DMS 273 (cell line): ENCODE results near the gene ABCC3.

Experiments used
- DNase-seq: peaks from one replicate; lab custom pipeline; 2025; ENCODE audit not compliant: unreplicated experiment; lab: John Stamatoyannopoulos, UW

Gene ABCC3

DNA sequence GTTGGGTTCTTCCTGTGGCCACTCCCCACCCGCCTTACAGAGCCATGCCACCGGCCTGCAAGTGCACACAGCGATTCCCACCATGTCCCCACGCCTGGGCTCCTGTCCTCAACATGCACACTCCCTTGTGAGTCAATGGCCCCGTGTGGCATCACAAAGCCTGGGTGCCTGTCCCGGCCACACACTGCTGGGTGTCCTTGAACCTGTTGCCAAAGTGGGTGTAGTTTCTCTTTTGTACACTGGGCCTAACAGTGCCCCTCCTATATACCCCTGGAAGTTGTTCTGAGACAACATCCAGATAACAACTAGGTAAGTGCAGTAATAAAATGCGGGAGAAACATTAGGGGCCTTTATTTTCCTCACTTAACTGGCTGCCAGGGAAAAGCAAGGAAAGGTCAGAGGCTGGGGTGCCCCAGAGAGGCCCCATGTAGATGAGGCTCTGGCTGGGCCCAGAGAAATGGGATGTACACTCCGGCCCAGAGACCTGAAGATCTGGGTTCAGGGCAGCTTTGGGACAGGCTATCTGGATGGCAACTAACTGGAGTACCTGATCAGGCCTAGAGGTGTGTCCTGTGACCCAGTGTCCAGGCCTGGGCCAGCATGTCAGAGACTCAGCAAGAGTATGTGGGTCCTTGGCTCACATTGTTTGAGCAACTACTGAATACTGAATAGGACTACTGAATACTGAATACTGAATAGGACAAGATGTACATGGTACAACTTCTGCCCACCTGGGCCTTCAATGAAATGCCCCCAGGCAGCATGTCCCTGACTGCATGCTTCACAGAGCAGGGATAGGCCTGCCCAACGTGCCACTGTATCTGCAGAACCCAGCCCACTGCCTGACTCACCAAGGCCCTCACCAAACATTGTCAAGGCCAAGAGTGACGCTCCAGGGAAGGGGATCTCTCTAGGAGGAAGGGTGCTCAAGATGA is 8.3 kb downstream of the ABCC3 start:
- no peak for DNase-seq

DNA sequence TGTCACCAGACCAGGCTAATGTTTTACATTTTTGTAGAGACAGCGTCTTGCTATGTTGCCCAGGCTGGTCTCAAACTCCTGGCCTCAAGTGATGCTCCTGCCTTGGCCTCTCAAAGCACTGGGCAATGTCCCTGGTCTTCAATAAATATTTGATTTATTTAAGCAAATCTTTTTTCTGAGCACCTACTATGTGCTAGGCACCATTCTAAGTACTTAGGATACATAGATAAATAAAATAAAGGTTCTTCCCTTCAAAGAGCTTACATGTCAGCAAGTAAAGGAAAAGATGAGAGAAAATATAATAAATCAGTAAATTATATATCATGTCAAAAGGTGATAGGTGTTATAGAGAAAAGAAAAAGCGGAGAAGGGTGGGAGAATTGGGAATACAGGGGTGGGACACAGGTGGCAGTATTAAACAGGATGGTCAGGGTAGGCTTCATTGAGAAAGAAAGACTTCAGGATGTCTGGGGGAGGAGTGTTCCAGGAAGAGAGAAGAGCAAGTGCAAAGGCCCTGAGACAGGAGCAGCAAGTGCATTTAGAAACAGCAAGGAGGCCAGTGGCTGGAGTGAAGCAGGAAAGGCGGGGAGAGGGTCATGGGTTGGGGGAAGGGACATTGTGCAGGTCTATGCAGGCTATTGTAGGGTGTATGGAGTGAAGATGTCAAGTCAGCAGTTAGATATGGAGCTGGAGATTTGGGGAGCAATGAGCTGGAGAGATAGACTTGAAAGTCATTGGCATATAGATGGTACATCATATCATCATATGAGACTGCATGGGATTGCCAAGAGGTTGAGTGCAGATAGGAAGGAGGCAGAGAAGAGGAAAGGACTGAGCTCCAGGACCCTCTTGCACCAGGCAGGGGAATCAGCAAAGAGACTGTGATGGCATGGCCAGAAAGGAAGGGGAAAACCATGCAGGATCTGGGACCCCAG is 11.3 kb downstream of the ABCC3 start:
- DNase-seq = no peak

DNA sequence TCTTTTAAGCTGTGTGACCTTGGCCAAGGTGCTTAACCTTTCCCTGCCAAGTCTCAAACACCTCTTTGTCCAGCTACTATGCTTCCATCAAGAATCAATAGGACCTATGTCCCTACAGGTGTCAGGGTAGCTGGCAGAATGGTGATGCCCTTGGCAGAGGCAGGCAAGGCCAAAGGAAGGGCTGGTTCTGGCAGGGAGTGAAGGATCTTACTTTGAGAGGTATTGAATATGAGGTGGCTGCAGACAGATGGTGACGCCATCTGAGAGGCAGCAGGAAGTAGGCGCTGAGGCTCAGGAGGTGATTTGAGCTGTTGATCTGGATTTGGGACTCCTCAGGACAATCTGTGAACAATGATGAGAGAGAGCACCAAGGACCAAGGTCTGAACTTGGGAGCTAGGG is 12.5 kb downstream of the ABCC3 start:
- peak; percentile 44 for DNase-seq

DNA sequence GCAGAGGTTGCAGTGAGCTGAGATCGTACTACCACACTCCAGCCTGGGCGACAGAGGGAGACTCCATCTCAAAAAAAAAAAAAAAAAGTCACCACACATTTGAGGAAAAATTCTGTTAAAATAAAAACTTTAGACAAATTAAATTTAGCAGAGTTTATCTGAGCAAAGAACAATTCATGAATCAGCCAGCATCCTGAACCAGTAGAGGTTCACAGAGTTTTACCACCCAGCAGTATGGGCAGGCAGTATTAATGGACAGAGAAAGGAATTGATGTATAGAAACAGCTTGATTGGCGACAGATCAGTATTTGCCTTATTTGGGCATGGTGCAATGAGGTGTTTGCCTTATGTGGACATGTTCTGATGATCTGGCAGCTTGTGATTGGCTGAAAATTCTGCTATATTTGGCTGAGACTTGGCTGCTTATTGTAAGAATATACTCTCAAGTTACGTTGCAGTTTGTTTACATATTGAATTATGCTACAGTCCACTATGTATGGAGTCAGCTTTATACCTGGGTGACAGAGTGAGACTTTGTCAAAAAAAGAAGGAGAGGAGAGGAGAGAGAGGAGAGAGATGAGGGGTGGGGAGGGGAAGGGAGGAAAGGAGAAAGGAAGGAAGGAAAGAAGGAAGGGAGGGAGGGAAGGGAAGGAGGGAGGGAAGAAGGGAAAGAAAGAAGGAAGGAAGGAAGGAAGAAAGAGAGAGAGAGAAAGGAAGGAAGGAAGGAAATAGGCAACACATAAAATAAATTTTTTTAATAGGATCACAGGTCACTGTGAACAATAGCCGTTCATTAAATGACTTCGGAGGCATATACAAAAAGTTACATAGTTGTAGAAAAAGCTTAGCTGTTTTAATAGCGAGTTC is 14.6 kb downstream of the ABCC3 start:
- peak; percentile 37 for DNase-seq

DNA sequence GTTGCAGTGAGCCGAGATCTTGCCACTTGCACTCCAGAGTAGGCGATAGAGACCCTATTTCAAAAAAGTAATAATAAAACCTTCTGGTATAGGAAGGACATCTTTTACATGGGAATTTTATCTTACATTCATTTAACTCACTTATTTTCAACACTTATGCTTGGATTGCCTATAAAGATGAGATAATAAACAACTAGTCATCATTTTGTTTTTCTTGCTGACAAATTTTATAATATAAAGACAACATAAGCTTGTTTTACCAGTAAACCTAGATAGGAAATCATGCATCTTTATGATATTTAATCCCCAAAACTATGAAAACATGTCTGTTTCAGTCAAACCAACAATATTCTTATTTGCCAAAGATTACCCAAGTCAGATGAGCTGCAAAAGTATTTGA is 17.0 kb downstream of the ABCC3 start:
- DNase-seq = no peak

DNA sequence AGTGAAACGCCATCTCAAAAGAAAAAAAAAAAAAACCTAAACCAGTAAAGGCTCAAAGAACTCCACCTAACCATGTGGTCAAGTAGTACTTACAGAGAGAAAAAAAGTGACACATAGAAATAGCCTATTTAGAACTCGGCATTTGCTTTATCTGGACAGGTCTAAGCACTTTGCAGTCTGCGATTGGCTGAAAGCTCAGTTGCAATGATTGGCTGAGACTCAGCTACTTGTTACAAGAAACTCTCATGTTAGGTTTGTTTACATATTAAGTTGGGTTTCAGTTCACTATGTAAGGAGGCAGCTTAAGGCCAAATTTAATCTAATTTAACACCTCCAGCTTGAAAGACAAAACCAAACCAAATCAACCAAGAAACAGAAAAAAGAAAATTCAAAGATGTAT is 19.1 kb downstream of the ABCC3 start:
- DNase-seq = no peak

DNA sequence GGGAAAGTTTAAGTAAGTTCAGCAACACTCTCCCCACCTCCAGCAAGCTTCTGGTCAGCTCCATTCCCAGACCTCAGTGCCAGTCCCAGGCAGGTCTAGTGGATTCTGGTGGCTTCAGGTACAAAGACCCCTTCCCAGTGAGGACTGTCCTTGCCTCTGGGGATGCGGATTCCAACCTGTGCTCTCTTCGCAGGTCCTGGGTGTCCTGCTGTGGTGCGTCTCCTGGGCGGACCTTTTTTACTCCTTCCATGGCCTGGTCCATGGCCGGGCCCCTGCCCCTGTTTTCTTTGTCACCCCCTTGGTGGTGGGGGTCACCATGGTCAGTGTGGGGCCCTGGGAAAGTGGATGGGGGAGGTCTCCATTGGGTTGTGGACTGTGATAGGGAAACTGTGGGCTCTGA is 21.8 kb downstream of the ABCC3 start:
- no peak for DNase-seq

DNA sequence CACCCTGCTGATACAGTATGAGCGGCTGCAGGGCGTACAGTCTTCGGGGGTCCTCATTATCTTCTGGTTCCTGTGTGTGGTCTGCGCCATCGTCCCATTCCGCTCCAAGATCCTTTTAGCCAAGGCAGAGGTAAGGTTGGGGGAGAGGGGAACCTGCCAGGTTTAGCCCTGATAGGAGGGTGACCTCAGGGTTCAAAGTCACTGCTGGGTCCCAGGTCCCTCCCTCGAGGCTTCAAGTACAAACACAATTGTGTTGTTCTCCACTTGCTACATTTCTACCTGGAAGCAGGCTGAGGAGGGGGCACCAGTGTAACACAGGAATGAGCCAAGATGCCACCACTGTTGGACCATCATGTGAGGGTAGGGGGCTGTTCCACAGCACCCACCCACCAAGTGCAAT is 22.4 kb downstream of the ABCC3 start:
- DNase-seq = no peak

DNA sequence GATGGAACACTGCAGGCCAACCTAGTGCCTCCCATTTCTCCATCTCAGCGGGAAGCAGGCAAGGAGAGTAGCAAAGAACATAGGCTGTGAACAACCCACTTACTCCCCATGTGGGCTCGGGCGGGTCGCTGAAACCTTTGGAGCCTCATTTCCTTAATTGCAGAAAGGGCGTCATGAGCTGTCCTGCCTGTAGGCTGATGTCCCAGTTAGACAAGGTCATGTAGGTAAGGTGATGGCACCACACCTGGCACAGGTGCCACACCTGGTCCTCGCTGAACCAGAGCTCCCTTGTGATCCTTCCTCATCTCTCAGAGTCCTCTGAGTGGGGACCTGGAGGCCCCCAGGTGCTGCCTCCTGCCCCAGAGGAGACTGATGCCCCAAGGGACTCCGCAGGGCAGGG is 22.9 kb downstream of the ABCC3 start:
- no peak for DNase-seq

DNA sequence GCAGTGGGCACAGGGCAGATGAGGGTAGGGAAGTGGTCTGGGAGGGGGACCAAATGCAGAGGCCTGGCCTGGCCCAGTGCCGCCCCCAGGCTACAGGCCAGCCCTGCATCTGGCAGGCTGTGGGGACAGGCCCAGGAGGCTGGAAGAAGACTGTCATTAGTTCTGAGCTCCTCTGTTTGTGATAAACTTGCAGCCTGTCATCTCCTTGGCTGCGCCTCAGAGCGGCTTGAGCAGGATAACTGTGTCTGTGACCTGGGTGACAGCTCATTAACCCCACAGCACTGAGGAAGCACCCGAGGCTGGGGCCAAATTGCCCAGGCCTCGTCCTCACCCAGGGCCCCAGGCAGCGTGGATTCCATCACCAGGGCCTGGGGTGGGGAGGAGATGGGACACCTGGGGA is 23.9 kb downstream of the ABCC3 start:
- DNase-seq = no peak

DNA sequence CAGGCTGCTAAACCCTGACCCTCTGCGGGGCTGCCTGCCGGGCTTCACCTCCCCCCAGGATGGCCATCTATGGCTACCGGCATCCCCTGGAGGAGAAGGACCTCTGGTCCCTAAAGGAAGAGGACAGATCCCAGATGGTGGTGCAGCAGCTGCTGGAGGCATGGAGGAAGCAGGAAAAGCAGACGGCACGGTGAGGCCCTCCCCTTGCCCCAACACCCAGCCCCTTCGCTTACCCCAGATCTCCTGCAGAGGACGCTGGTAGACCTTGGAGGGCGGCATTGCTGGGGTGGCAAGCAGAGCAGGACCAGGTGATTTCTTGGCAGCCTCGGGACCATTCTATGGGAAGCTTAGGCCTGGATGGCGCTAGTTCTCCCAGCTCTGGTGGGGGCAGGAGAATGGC is 24.5 kb downstream of the ABCC3 start:
- peak; percentile 44 for DNase-seq

DNA sequence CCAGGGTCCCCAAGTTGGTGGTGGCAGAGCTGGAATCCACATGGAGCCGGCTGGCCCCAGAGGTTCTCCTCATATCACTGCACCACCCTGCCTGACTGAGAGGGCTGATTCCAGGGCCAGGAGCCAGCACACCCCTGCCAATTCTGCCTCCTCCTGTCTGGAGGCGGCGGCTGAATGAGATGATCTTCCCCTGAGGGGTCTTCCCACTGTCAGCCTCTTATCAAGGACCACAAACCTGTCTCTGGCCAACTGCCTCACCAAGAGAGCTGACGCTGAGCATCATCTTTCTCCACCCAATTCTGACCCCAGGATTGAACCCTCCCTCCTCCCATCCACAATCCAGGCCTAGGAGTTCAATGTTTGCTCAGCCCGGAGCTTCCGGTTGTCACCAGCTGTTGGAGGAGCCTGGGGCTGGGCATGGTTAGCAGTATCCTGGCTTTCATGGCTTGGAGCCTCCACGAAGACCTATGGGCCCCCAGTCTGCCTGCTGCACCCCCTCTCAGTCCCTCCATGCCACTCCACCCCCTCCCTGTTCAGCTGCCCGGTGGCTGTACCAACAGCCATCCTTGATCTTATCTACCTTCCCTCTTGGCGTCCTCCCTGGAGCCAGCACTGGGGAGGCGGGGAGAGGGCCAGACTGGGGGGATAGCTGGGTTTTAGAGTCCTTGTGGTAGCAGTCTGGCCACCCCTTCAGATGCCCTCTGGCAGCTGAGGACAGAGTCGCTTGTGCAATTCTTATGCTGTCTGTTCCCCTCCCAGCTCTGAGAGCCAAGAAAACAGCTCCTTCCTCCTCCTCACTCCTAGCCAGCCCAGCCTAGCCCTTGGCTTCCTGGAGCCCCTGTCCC is 25.6 kb downstream of the ABCC3 start:
- DNase-seq = peak; percentile 66

DNA sequence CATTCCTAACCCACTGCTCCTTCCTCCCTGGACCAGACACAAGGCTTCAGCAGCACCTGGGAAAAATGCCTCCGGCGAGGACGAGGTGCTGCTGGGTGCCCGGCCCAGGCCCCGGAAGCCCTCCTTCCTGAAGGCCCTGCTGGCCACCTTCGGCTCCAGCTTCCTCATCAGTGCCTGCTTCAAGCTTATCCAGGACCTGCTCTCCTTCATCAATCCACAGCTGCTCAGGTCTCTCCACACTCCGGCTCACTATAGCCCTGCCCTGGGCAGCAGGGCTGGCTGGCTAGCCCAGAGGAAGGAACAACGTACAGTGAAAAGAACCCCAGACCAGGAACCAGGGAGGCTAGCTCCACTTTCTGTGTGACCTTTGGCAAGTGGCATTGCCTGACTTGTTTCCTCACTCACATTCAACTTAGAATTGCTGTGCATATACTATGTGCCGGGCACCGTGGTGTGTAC is 26.2 kb downstream of the ABCC3 start:
- DNase-seq = no peak

DNA sequence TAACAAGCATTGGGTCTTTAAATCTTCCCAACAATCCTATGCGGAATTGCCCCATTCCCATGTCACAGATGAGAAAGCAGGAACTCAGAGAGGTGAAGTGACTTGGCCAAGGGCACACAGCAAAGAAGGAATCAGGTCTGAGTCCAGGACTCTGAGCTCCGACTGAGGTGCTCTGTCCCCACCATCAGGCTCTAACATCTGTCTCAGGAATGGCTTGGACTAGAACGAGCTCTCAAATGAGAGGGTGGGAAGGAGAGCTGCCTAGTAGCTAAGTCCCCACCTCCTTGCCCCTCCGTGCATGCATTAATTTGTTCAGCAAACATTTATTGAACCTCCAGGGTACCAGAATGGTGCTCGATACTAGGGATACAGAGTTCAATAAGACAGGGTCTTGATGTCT is 26.7 kb downstream of the ABCC3 start:
- DNase-seq = peak; percentile 49

DNA sequence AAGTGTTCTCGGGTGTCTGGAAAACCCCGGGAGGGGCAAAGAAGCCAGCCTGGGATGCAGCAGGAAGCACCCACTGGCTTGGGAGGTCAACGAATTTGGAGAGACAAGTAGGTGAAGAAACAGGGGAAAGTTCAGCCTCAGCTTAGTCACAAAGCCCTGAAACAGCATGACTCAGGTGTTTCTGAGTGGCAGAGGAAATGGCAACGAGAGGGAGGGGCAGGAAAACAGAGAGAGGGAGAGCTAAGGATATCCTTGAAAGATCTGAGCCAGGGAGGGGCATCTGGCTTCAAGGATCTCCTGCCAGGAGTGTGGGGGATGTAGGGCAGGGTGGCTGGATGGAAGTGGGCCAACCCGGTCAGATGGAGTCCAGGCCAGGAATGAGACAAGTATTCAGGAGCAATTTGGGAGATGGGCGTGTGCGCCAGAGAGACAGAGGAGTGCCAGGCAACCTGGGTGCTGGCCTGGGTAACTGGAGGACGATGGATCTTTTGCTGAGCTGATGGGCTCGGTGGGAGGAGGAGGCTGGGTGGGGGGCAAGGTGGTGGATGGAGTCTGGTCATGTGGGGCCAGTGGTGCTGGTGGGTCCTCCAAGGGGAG is 27.2 kb downstream of the ABCC3 start:
- peak; percentile 94 for DNase-seq

DNA sequence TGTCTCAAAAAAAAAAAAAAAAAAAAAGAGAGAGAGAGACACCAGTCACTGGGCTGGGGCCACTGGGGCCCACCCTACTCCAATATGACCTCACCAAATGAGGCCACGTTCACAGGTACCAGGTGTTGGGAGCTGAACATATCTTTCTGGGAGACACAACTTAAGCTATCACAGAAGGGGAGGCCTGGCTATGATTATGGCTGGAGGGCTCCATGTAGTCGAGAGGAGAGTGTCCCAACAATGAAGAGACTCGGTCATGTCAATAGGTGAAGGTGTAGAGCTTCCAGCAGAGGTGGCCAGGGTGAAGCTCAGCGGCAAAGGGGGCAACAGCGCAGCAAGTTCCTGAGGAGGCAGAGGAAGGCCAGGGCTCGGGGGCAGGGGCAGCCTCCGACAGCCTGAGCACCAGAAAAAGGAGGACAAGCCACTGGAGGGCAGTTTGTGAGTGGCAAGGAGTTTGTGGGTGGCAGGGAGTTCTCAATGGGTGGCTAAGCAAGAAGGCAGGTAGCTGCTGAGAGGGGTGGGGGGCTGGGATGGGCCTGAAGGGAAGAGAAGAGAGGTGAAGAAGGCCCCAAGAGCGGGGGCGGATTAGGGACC is 28.0 kb downstream of the ABCC3 start:
- DNase-seq = no peak

DNA sequence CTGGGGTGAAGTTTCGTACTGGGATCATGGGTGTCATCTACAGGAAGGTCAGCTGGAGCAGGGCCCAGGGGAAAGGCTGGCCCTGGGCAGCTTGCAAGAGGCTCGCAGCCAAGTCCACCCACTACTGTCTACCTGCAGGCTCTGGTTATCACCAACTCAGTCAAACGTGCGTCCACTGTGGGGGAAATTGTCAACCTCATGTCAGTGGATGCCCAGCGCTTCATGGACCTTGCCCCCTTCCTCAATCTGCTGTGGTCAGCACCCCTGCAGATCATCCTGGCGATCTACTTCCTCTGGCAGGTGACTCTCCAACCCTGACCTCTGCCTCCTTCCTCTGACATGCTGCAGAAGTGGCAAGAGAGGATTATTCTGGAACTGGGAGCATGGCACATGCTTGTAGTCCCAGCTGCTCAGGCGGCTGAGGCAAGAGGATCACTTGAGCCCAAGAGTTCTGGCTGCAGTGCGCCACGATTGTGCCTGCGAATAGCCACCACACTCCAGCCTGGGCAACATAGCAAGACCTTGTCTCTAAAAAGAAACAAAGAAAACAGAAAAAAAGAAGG is 29.2 kb downstream of the ABCC3 start:
- DNase-seq = no peak

DNA sequence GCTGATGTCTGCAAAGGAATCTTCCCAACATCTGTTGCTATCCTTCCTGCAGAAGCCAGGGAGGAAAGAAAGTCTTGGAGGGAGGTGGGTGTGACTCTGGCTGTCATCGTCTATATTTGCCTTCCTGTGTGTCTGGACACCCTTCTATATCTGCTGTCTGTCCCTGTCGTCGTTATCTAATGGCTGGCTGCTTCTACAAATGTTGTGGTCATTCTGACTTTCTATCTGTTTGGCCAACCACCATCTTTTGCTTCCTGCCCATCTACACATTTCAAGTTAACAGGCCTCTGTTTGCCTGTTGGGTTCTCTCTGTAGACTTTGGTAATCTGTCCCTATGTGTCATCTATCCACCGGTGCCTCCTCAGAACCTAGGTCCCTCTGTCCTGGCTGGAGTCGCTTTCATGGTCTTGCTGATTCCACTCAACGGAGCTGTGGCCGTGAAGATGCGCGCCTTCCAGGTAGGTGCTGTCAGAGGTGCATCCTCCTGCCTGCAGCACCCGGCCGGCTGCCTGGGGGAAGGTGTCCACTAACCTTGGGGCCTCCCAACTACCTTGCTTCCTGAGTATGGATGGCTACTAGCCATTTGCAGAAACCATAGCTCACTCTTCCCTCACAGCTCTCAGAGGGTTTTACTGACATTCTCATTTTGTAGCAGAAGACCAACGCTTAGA is 30.2 kb downstream of the ABCC3 start:
- no peak for DNase-seq
